ENCODE measurements around the gene MTAP.

DNA sequence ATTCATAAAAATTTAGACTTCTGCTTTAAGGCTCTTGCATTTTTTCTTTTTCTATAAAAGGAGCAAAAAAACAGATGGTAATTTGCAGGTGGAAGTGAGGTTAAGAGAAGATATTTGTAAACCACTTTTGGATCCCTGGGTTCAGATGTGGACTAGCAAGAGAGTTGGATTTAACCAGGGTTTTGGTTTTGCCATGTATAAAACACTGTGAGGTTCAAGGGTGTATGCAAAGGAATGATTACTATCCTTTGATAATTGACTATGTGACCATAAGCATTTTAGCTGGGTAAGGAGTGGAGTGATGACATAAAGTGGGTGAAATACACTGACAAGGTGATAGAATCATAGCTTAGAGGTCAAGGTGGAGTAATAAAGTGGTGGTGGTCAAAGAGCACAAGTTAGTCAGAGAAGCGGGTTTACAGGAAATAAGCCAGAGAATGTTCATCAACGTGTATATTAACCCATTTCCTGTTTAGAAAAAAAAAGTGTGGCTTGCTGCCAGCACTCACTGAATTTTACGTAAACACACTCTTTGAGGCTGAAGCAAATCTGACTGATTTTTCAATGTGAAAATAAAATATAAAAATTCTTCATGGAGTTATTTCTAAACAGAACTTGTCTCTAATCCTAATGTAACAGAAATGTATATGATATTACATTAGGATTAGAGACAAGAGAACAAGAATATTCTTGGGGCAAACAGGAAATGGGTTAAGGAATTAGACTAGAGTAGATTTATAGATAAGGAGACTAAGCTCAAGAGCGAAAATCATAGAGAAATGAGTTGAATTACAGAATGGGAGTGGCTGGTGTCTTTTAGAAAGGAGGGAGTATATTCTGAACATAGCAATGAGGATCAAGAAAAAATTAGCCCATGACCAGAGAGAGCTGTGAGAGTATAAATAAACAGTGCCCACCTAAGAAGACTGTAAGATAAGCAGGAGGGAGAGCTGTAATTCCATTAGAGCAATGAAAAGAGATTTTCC is 117.2 kb downstream of the MTAP start:
- TF ChIP-seq CTCF (IDR thresholded peaks at IDR 0.05) (no peak), POLR2A (IDR thresholded peaks at IDR 0.05) (no peak)

Data from body of pancreas (tissue), 4 donors.